UCSD-AML1 (cell line): ENCODE measurements around the gene PPIP5K2.
A peak's percentile ranks its signal among the peaks of the same experiment; 100 is the strongest.
"Not testable (repeated sequence)": the region's sequence is repeated elsewhere in the genome, so short reads cannot be mapped to it uniquely, and the experiment has no call there.

Experiments used
- DNase-seq: peaks from one replicate; lab custom pipeline; 2025; ENCODE audit not compliant: unreplicated experiment; lab: John Stamatoyannopoulos, UW

PPIP5K2 gene

DNA sequence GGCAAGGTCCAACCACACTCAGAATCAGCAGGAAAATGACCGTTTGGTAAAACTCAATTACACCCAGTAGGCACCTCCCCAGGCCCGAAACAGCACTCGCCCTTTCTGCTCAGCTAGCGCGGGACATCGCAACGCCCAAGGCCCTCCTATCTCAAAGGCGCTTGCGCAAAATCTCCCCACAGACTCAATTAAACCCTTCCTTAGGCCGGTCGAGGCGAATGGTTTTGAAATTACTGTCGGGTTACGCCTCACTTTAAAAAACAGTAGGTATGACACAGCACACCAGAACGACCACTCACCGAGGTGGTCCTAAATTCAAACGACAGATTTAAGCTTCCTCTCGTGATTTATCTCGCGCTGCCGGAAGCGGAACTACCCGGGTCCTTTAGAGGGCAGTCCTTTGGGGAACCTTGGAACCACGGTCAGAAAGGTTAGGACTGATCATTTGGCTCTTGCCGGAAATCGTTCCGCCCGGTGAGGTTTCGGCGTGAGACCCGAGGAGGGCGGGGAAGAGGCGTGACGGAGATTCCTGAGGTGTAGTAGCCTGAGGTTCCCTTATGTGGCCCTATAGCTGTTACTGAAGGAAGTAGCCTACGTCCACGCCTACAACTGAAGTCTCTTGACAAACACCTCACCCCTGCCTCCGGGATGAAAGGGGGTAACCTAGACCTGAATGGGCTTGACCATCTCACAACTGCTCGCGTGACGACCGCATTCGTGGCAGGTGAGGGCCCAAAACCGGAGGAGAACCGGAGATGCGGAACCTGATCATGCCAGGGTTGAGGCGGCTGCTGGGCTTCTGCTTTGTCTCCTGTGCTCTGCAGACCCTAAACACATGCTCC, at the start of gene PPIP5K2, which contains the start of gene GIN1:
Gene PPIP5K2, plus strand, starts transcription at position 537 of the 842 bp plus-strand sequence. CDS start 9,289 bp downstream, outside the sequence.
Gene GIN1, minus strand, starts transcription at position 374 of the 842 bp plus-strand sequence. CDS start 11,431 bp downstream, outside the sequence.
- peak; percentile 98 for DNase-seq

- DNase-seq = not testable (repeated sequence)
Measured at GRCh38 chr5:103073500-103073899, 46.6 kb upstream of the PPIP5K2 start.

GRCh38 chr5:103075442-103075841, 44.7 kb upstream of the PPIP5K2 start:
- no peak for DNase-seq

GRCh38 chr5:103079796-103080195, 40.3 kb upstream of the PPIP5K2 start:
- DNase-seq = no peak

GRCh38 chr5:103086547-103086946, 33.6 kb upstream of the PPIP5K2 start:
- DNase-seq = no peak

DNA sequence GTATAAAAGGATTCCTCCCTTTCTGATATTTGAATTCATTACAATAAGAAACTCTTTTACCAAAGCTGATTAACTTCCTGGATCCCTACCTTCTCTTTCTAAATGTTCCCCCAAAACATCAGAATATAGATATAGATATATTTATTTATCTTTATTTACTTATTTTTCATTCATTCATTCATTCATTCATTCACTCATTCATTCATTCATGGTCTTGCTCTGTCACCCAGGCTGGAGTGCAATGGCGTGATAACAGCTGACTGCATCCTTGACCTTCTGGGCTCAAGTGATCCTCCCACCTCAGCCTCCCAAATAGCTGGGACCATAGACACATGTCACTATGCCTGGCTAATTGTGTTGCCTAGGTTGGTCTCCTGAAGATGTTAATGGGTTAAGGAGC, 30.8 kb upstream of the PPIP5K2 start:
- DNase-seq = no peak

- DNase-seq = no peak
Measured at GRCh38 chr5:103090791-103091190, 29.3 kb upstream of the PPIP5K2 start.

GRCh38 chr5:103092676-103093075, 27.4 kb upstream of the PPIP5K2 start:
- no peak for DNase-seq

GRCh38 chr5:103093727-103094126, 26.4 kb upstream of the PPIP5K2 start:
- no peak for DNase-seq

DNA sequence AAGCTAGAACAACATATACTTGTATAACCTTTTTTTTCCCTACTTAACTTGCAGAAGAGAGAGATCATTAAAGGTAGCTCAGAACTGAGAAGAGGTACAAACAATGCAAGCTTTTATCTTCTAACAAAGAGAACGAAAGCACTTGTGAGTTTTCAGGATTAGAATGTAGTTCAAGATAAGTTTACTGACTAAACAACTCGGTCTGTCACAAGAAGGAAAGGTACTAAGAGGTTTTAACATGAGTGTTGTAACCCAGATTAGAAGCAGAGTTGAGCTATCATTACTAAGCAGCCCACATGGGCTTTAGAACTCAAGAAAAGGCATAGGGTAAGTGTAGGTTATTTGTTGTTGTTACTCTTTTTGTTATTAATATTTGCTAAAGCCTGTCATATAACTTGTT, 25.4 kb upstream of the PPIP5K2 start:
- no peak for DNase-seq

DNA sequence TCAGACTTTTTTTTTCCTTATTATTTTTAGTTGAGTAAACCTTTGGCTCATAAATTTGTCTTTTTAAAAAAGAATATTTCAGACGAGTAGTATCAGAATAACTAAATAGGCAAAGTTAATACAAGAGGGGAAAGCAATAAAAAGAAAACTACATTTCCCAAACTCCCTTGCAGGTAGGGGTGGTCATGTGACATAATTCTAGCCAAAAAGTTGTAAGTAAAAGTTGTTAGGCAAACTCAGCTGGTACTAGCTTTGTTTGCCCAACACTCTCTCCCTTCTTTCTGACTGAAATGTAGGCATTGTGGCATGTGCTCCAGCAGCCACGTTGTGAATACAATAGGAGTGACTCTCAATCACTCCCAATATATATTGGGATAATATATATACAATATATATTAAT, 21.1 kb upstream of the PPIP5K2 start:
- DNase-seq = no peak

DNA sequence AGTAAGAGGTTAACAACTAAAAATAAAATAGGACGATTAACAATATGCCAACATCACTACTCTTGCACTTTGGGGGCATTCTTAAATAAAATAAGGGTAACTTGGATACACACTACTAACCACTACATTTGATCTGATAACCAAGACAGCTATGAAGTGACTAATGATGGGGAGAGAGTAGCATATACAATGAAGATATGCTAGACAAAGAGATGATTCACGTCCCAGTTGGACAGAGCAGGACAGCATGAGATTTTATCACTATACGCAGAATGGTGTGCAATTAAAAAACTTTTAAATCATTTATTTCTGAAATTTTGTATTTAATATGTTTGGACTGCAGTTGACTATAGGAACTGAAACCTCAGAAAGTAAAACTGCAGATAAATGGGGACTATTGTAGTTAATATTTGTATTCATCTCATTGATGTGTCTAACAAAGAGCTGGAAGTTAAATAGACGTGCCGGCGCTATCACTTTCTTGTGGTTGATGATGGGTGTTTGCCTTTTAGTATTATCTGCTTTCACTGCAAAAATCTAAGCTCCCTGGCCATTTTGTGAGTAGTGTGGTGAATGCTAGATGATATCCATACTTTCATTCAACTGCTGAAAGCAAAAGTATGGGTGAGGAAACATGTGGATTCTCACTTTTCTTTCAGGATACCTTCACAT, 18.9 kb upstream of the PPIP5K2 start:
- DNase-seq = no peak

DNA sequence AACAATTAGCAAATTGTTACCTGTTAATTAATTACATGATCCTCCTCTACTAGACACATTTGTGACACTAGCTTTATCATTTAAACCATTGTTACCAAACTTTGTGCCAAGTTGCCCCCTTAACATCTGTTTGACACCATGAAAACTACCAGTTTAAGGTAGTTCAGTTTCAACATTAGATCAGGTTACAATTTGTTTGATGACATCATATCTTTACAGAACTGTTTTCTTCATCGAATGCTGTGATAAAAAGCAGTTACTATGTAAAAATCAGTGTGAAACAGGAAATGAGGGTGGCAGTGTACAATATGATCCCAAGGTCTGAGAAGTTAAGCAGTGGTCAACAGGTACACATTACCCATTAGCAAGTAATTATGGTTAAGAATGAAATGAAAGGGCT, 17.9 kb upstream of the PPIP5K2 start:
- DNase-seq = no peak

- DNase-seq = no peak
Measured at GRCh38 chr5:103108086-103108485, 12.0 kb upstream of the PPIP5K2 start.

GRCh38 chr5:103109277-103109676, 10.8 kb upstream of the PPIP5K2 start:
- DNase-seq = no peak

DNA sequence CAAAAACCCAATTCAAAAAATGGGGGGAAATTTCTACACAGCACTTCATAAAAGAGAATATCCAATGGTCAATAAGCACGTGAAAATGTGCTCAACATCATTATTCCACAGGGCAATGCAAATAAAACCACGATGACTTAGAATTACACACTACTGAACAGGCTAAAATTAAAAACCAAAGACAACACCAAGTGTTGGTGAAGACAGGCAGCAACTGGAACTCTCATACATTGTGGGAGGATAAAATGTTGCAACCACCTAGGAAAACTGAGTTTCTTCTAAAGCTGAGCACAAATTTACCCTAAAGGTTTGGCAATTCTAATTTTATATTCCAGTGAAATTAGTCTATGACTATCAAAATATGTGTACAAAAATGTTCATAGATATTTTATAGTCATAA, 9.7 kb upstream of the PPIP5K2 start:
- no peak for DNase-seq

- peak; percentile 12 for DNase-seq
Measured at GRCh38 chr5:103111468-103111867, 8.6 kb upstream of the PPIP5K2 start.

DNA sequence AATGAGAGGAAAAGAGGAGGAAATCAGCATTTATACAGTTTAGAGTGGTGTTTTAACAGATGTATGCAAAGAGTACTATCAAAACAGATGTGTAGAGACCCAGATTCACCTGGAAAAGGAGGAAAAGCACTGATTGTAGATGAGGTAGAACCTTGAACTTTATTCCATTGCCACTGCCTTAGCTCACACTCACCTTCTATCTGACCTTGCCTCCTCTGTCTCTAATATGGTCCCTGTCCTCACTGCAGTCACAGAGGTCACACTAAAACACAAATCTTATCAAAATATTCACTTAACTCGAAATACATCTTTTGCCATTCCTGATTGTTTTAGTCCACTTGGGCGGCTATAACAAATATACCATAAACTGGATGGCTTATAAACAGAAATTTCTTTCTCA, 7.2 kb upstream of the PPIP5K2 start:
- no peak for DNase-seq

GRCh38 chr5:103114440-103114839, 5.7 kb upstream of the PPIP5K2 start:
- no peak for DNase-seq

DNA sequence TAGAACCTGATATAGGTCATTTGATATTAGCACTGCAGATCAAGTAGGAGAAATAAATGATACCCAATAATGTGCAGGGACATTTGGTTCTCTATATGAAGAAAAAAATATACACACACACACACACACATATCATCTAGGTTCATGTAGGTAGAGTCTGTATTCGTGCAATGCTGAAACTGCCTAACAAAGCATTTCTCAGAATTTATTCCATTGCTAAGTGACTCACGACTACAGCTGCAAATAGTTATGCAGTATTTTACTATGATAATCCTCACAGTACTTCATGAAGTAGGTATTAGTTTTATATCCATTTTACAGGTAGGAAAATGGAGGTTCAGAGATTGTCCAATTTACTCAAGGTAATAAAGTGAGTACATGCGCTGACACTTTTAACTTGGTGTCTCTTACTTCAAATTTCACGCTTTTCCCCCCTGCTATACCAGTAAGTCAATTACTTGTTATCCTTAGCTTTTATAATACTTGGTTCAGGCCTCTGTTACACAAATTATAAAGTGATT, 2.6 kb upstream of the PPIP5K2 start:
- no peak for DNase-seq

DNA sequence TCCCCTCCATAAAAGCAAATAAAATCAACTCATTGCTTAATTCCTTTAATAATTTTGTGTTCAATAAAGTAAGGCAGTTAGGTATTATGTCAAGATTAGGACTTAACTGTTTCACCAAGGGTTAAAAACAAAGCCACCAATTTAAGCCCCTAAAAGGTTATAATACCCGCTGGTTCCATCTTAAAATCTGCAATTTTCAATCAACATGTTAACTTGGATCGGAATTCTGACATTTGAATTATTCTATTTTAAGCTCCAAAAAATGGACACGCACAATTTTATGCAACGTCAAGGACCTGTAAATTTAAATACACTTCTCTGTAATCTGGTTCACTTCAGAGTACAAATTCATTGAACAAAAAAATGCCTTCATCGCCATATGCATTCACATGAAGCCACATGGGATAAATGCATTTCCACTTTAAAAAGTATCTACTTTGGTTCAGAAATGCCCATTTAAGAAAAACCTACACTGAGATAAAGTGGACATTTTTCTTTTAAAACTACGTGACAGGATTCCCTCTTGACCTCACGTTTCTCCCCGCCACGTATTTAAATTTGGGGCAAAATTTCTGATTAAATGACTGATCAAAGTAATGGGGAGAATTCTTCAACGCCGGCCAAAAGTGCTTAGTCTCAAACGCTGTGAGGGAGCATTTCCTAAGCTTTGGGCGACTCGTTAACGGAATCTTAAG, 884 bp upstream of the PPIP5K2 start:
- no peak for DNase-seq
